Astrocyte (in vitro differentiated cells and primary cell): ENCODE results near the gene LTBP2. TPM values are rescaled to one million over a fixed set of nuclear protein-coding genes. Genes with fewer than 3 reads are reported as not detected.
A peak's percentile ranks its signal among the peaks of the same experiment; 100 is the strongest.

ENCODE experiments used
- DNase-seq: peaks from one replicate; pipeline ENCODE4 v3.0.0-alpha.2; 2010; ENCODE audit warnings: low read depth
- FAIRE-seq: peaks from 2 replicates; lab custom pipeline; 2011; peaks lifted over from hg19 to GRCh38; lab: Jason Lieb, UNC
- H2AFZ ChIP-seq: 2 replicates; pipeline ENCODE4 v1.6.0; 2012; ENCODE audit warnings: low read depth, low read length, inconsistent platforms
- H3K27ac ChIP-seq: 2 replicates; pipeline ENCODE4 v1.5.1; 2011; ENCODE audit warnings: low read depth, low read length, inconsistent platforms
- H3K27me3 ChIP-seq: 2 replicates; pipeline ENCODE4 v1.6.0; 2011; ENCODE audit warnings: low read length, inconsistent platforms; ENCODE audit not compliant: insufficient read depth
- H3K36me3 ChIP-seq: 2 replicates; pipeline ENCODE4 v1.5.1; 2011; ENCODE audit warnings: low read length, inconsistent platforms; ENCODE audit not compliant: insufficient read depth
- H3K4me1 ChIP-seq: 2 replicates; pipeline ENCODE4 v1.5.1; 2011; ENCODE audit warnings: low read length, inconsistent platforms; ENCODE audit not compliant: insufficient read depth
- H3K4me2 ChIP-seq: 2 replicates; pipeline ENCODE4 v1.6.0; 2012; ENCODE audit warnings: low read length, inconsistent platforms
- H3K4me3 ChIP-seq: 2 replicates; pipeline ENCODE4 v1.5.1; 2011; ENCODE audit warnings: low read depth, mild to moderate bottlenecking, low read length, inconsistent platforms; ENCODE audit not compliant: insufficient read depth
- H3K79me2 ChIP-seq: 2 replicates; pipeline ENCODE4 v1.6.0; 2012; ENCODE audit warnings: mild to moderate bottlenecking, low read length, inconsistent platforms; ENCODE audit not compliant: insufficient read depth
- H3K9ac ChIP-seq: 2 replicates; pipeline ENCODE4 v1.6.0; 2012; ENCODE audit warnings: mild to moderate bottlenecking, low read length, inconsistent platforms
- H3K9me3 ChIP-seq: 2 replicates; pipeline ENCODE4 v1.5.1; 2012; ENCODE audit warnings: low read depth, mild to moderate bottlenecking, low read length, inconsistent platforms; ENCODE audit not compliant: insufficient read depth
- H4K20me1 ChIP-seq: 2 replicates; pipeline ENCODE4 v1.6.0; 2012; ENCODE audit warnings: low read length, inconsistent platforms; ENCODE audit not compliant: insufficient read depth
- H3K27ac Mint-ChIP-seq: one replicate; pipeline ENCODE4 v1.8.0; 2021; ENCODE audit warnings: mild to moderate bottlenecking, mixed read lengths; ENCODE audit not compliant: unreplicated experiment
- H3K27me3 Mint-ChIP-seq: one replicate; pipeline ENCODE4 v1.8.0; 2021; ENCODE audit warnings: low read depth, mixed read lengths; ENCODE audit not compliant: unreplicated experiment
- H3K36me3 Mint-ChIP-seq: one replicate; pipeline ENCODE4 v1.8.0; 2021; ENCODE audit warnings: low read depth, mixed read lengths; ENCODE audit not compliant: unreplicated experiment
- H3K4me1 Mint-ChIP-seq: one replicate; pipeline ENCODE4 v1.8.0; 2021; ENCODE audit warnings: low read depth, mixed read lengths; ENCODE audit not compliant: unreplicated experiment
- H3K4me3 Mint-ChIP-seq: one replicate; pipeline ENCODE4 v1.8.0; 2021; ENCODE audit warnings: mild to moderate bottlenecking, moderate library complexity, mixed read lengths; ENCODE audit not compliant: unreplicated experiment
- H3K9me3 Mint-ChIP-seq: one replicate; pipeline ENCODE4 v1.8.0; 2021; ENCODE audit warnings: mild to moderate bottlenecking, mixed read lengths; ENCODE audit not compliant: unreplicated experiment
- EZH2 ChIP-seq: IDR thresholded peaks from 2 replicates; pipeline ENCODE4 v1.6.1; 2012; ENCODE audit warnings: mild to moderate bottlenecking, low read length, inconsistent platforms; ENCODE audit not compliant: insufficient read depth
- total RNA-seq: library from RNA; stranded (reverse); gene quantifications from 2 replicates; pipeline ENCODE4 v1.2.1, GENCODE V29; 2021
- TF ChIP-seq, protein P1 (sequence below): IDR thresholded peaks from 2 replicates; pipeline ENCODE4 v1.5.1; 2011; ENCODE audit warnings: low read depth, mild to moderate bottlenecking, inconsistent platforms, low read length, moderate library complexity; ENCODE audit not compliant: insufficient read depth

The LTBP2 gene
- total RNA-seq, 1 donor from 2014 or later, result 162 TPM

DNA sequence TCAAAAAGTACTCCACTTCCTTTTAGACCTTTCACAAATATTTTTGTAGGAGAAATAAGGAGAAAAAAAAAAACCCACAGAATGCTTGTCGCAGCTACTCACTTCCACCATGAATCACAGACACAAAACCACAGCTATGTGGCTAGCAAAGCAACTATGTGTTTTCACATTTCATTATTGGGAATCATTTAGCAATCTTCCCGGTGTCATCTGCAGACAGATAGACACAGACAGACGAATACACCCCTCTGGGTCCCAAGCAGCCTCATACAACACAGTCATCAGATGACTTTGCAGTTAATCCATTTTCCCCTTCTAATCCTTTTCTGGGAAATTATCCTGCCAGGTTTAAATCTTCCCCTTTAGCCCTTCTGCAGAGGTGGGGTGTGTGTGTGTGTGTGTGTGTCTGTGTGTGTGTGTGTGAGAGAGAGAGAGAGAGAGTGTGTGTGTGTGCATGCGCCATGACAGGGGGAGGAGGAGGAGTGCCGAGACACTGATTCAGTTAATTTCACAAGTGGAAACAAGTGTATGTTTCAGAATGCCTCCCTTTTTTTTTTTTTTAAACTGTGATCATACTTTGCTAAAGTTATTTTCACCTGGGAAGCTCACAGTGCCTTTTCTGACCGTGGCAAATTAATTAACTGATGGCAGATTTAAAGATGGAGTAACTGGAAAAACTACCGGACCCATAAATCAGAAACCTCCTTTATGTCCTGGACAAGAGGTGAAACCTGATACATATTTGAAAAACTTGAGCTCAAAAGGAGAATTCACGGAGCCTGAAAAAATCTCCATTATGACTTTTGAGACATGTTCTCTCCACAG is 39.9 kb downstream of the LTBP2 start:
- no peaks in the 10 kb centered on the region for H3K27me3 ChIP-seq
- peak overlapping the region; percentile 47 for H3K4me3 ChIP-seq
- H3K9me3 ChIP-seq, result no peaks in the 10 kb centered on the region
- H3K4me2 ChIP-seq, result peak overlapping the region; percentile 83
- H4K20me1 ChIP-seq, result no peaks in the 10 kb centered on the region
- no peaks in the 10 kb centered on the region for H3K27me3 Mint-ChIP-seq
- H3K36me3 ChIP-seq, result peaks cover 4% of the 10 kb centered on the region
- FAIRE-seq, result peak; percentile 97
- H3K9ac ChIP-seq, result peak overlapping the region; percentile 91
- H3K4me1 ChIP-seq, result peaks cover 60% of the 10 kb centered on the region
- H3K27ac Mint-ChIP-seq, result peak overlapping the region; percentile 100
- peaks cover 72% of the 10 kb centered on the region for H3K4me1 Mint-ChIP-seq
- no peak for TF ChIP-seq EZH2
- TF ChIP-seq, protein P1, sequence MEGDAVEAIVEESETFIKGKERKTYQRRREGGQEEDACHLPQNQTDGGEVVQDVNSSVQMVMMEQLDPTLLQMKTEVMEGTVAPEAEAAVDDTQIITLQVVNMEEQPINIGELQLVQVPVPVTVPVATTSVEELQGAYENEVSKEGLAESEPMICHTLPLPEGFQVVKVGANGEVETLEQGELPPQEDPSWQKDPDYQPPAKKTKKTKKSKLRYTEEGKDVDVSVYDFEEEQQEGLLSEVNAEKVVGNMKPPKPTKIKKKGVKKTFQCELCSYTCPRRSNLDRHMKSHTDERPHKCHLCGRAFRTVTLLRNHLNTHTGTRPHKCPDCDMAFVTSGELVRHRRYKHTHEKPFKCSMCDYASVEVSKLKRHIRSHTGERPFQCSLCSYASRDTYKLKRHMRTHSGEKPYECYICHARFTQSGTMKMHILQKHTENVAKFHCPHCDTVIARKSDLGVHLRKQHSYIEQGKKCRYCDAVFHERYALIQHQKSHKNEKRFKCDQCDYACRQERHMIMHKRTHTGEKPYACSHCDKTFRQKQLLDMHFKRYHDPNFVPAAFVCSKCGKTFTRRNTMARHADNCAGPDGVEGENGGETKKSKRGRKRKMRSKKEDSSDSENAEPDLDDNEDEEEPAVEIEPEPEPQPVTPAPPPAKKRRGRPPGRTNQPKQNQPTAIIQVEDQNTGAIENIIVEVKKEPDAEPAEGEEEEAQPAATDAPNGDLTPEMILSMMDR, result no peak
- peak; percentile 100 for DNase-seq
- peak overlapping the region; percentile 99 for H3K27ac ChIP-seq
- no peaks in the 10 kb centered on the region for H3K9me3 Mint-ChIP-seq
- H3K36me3 Mint-ChIP-seq, result peaks cover 7% of the 10 kb centered on the region
- H3K79me2 ChIP-seq, result peaks cover 55% of the 10 kb centered on the region
- peak overlapping the region; percentile 11 for H3K4me3 Mint-ChIP-seq
- no peak overlapping the region for H2AFZ ChIP-seq

DNA sequence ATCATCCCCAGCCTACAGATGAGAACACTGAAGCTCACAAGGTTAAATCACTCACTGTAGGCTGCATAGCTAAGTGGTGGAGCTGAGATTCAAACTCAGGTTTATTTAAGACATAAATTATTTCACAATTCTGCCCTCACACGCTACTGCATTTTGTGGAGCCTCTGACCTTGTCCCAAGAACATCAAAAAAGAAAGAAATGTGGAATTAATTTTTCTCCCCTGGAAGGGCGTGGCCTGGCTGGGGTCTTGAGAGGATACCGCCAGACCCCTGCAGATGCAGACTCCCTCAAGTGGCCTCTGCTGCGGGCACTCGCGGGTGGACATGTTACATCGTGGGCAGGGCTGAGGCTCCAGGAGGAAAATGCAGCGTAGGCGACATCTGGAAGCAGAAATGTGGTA is 40.6 kb downstream of the LTBP2 start:
- H3K36me3 Mint-ChIP-seq, result peaks cover 7% of the 10 kb centered on the region
- DNase-seq (peak; percentile 64), FAIRE-seq (no peak)
- H3K4me2 ChIP-seq, result peak overlapping the region; percentile 83
- no peaks in the 10 kb centered on the region for H3K9me3 ChIP-seq
- H3K27me3 Mint-ChIP-seq, result no peaks in the 10 kb centered on the region
- H3K79me2 ChIP-seq, result peaks cover 54% of the 10 kb centered on the region
- H3K4me1 Mint-ChIP-seq, result peaks cover 73% of the 10 kb centered on the region
- peak overlapping the region; percentile 76 for H3K9ac ChIP-seq
- H3K27ac ChIP-seq, result peak overlapping the region; percentile 99
- H2AFZ ChIP-seq, result no peak overlapping the region
- TF ChIP-seq, protein P1, result no peak
- TF ChIP-seq EZH2, result no peak
- H3K4me3 Mint-ChIP-seq, result peak overlapping the region; percentile 25
- H3K27ac Mint-ChIP-seq, result peak overlapping the region; percentile 100
- H4K20me1 ChIP-seq, result no peaks in the 10 kb centered on the region
- peaks cover 4% of the 10 kb centered on the region for H3K36me3 ChIP-seq
- no peaks in the 10 kb centered on the region for H3K27me3 ChIP-seq
- no peaks in the 10 kb centered on the region for H3K9me3 Mint-ChIP-seq
- peak overlapping the region; percentile 9 for H3K4me3 ChIP-seq
- H3K4me1 ChIP-seq, result peaks cover 66% of the 10 kb centered on the region

DNA sequence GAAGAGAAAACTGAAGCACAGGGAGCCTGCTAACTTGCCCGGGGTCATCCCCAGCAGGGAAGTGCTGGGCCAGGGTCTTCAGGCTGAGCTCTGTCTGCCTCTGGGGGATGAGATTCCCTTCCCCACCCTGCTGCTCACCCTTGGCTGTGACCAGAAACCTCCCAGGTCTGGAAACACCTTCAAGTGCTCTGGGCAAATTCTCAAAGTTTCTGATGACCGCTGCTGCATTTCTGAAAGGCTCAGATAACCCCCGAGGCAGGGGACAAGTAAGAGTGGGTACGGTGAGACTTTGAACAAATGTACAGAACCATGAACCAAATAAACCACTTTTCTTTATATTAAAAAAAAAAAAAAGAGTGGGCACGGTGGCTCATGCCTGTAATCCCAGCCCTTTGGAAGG is 41.3 kb downstream of the LTBP2 start:
- Mint-ChIP-seq H3K27ac (peak overlapping the region; percentile 100), H3K27me3 (no peaks in the 10 kb centered on the region), H3K9me3 (no peaks in the 10 kb centered on the region), H3K4me1 (peaks cover 74% of the 10 kb centered on the region), H3K36me3 (peaks cover 5% of the 10 kb centered on the region), H3K4me3 (no peak overlapping the region)
- Histone ChIP-seq H4K20me1 (no peaks in the 10 kb centered on the region), H3K9ac (peak overlapping the region; percentile 20), H3K4me3 (no peak overlapping the region), H2AFZ (no peak overlapping the region), H3K27me3 (no peaks in the 10 kb centered on the region), H3K9me3 (no peaks in the 10 kb centered on the region), H3K4me2 (no peak overlapping the region), H3K36me3 (peaks cover 4% of the 10 kb centered on the region), H3K27ac (peak overlapping the region; percentile 99), H3K79me2 (peaks cover 47% of the 10 kb centered on the region), H3K4me1 (peaks cover 66% of the 10 kb centered on the region)
- DNase-seq, result no peak
- no peak for TF ChIP-seq EZH2
- TF ChIP-seq, protein P1, result no peak
- FAIRE-seq, result no peak
